ENCODE results near the gene CRIP2.
A peak's percentile ranks its signal among the peaks of the same experiment; 100 is the strongest.

CRIP2 gene

DNA sequence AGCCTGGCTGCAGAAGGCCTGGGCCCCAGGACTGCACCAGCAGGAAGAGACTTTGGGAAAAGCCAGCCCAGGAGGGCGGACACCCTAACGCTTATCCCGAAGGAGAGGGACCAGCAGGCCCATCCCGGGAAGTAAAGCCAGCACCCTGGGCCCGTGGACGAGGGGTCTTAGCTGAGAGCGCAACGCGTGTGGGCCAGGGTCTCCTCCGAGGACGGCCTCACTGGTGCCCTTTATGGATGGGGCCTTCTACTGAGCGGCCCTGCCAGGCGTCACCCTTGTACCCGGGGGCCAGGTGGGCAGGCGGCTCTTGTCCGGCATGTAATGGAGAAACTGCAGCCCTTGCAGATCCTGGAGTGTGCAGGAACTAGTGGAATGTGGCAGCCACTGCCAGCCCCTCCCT, 30.5 kb downstream of the CRIP2 start:
- H3K27ac ChIP-seq = no peak overlapping the region

DNA sequence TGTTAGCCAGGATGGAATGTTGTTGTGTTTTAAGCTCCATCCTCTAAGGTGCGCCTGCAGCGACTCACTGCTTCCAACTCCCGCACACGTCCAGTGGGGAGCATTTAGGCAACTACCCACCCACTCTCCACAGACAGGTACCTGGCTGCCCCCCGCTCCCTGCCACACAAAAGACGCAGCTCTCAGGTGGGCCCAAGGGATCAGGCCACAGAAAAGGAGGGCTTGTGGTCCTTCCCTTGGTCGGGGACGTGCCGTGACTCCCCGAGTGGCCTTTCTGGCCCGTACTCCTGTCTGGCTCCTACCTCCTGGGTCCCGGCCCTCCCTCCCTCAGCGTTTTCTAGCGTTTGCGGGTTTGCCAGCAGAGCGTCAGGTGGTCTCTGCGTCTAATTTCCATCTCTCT, 32.6 kb downstream of the CRIP2 start:
- Histone ChIP-seq H3K27ac (no peak overlapping the region), H3K4me3 (no peak overlapping the region)

More for the DNA sequence above, 30.5 kb downstream of the CRIP2 start:
- no peak overlapping the region for H3K4me3 ChIP-seq

DNA sequence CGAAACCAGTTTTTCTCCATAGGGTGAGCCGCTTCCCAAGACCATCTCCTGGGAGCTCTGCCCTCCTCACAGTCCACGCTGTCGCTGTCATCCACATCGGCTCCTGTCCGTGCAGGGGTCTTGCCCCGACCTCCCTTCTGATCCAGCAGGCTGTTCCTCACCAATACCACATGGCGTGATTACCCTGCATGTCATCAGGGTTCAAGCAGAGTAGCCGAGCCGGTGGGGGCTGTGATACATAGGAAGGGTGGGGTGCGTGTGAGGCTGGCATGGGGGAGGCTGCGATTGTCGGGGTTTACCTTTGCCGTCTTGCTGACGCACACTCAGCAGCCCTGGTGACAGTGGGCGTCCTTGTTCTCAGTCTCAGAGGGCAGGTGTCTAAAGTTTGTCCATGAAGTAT, 33.4 kb downstream of the CRIP2 start:
- no peak overlapping the region for H3K4me3 ChIP-seq

GRCh38 chr14:105508601-105509000, 34.0 kb downstream of the CRIP2 start:
- no peak overlapping the region for H3K4me3 ChIP-seq
- H3K27ac ChIP-seq = no peak overlapping the region

More for the DNA sequence above, 33.4 kb downstream of the CRIP2 start:
- no peak overlapping the region for H3K27ac ChIP-seq

- no peak overlapping the region for H3K27ac ChIP-seq
- H3K4me3 ChIP-seq = no peak overlapping the region
Observed at GRCh38 chr14:105517096-105517495, 42.5 kb downstream of the CRIP2 start.

GRCh38 chr14:105519946-105520698, 45.5 kb downstream of the CRIP2 start:
- H3K4me3 ChIP-seq = no peak overlapping the region
- no peak overlapping the region for H3K27ac ChIP-seq

GRCh38 chr14:105525326-105525725, 50.7 kb downstream of the CRIP2 start:
- no peak overlapping the region for H3K4me3 ChIP-seq
- H3K27ac ChIP-seq = peak overlapping the region in 1 of 21 experiments; percentile 62

DNA sequence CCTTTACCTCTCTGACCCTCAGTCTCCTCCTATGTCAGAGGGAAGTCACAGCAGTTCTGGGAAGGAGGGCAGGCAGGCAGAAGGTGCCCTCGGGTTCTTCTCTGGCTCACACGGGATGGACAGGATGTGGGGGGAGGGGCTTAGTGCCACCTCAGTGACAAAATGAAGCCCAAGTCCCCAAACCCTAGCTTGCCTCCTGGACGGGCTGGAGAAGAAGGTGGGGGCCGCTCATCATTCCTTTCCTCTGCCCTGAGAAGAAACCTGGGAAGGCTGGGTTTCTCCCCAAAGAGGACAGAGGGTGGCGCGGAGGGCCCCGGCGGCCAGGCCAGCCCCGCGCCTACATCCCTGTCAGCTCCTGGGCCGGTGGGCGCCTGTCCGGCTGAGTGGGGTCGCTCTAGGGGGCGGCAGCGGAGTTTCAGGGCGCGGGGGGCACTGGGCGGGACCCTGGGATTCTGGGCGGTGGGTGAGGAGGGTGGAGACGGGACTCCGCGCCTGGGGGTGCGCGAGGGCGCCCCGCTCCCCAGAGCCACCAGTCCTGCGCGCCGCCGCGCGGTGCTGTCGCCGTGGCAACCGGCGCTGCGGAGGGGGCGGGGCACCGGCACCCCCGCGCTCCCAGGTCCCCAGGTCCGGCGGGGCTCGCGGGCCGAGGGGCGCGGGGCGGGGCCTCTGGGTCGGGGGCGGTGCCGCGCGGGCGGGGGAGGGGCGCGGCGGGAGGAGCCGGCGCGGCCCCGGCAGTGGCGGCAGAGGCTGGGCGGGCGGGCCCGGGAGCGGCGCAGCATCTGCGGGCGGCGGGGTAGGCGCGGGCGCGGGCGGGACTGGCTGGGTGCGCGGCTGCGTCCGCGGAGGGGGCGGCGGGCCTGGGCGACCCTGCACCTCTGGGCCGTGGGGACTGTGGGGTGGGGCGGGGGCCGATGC, 51.5 kb downstream of the CRIP2 start, which contains the start of gene TMEM121:
TMEM121 (plus strand) TSS at position 723 of the 915 bp plus-strand sequence. CDS start 2,252 bp downstream, outside the sequence.
- H3K27ac ChIP-seq = peak within 1 kb of the TSS in 11 of 21 experiments; percentile 1 to 79 (median 49)

GRCh38 chr14:105526776-105527380, 52.3 kb downstream of the CRIP2 start:
- peak overlapping the region in 11 of 21 experiments; percentile 1 to 76 (median 49) for H3K27ac ChIP-seq
- H3K4me3 ChIP-seq = peak overlapping the region; percentile 40 to 56 (median 50)

More for the DNA sequence above, 51.5 kb downstream of the CRIP2 start, which contains the start of gene TMEM121:
- H3K4me3 ChIP-seq = peak within 1 kb of the TSS; percentile 40 to 56 (median 50)

- Histone ChIP-seq H3K27ac (peak overlapping the region in 8 of 21 experiments; percentile 1 to 79 (median 48)), H3K4me3 (peak overlapping the region; percentile 40 to 56 (median 50))
Observed at GRCh38 chr14:105527381-105527825, 52.8 kb downstream of the CRIP2 start.

GRCh38 chr14:105527826-105528585, 53.4 kb downstream of the CRIP2 start:
- peak overlapping the region; percentile 40 to 56 (median 50) for H3K4me3 ChIP-seq
- H3K27ac ChIP-seq = peak overlapping the region in 19 of 21 experiments; percentile 2 to 82 (median 58)

GRCh38 chr14:105528586-105529318, 54.1 kb downstream of the CRIP2 start:
- Histone ChIP-seq H3K27ac (peak overlapping the region in 7 of 21 experiments; percentile 44 to 79 (median 73)), H3K4me3 (peak overlapping the region; percentile 40 to 56 (median 50))

DNA sequence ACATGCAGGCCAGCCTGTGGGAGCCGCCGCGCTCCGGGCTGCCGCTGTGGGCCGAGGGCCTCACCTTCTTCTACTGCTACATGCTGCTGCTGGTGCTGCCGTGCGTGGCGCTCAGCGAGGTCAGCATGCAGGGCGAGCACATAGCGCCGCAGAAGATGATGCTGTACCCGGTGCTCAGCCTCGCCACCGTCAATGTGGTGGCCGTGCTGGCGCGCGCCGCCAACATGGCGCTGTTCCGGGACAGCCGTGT, 54.6 kb downstream of the CRIP2 start:
- peak overlapping the region in 6 of 7 experiments; percentile 40 to 56 (median 52) for H3K4me3 ChIP-seq

More for the DNA sequence above, 54.6 kb downstream of the CRIP2 start:
- peak overlapping the region in 1 of 21 experiments; percentile 24 for H3K27ac ChIP-seq

All from skin epidermis (tissue), 12 donors.